Muscle of leg (tissue), 11 donors: ENCODE data around the gene CCDC148. TPM values are rescaled to one million over a fixed set of nuclear protein-coding genes. Genes with fewer than 3 reads are reported as not detected.
"Not testable (repeated sequence)": the region's sequence is repeated elsewhere in the genome, so short reads cannot be mapped to it uniquely, and the experiment has no call there.

Experiments
- DNase-seq: peaks from one replicate; pipeline ENCODE4 v3.0.0; 2013
- H3K27ac ChIP-seq: one replicate; pipeline ENCODE4 v1.5.1; 2013; ENCODE audit warnings: mild to moderate bottlenecking, low read length, control low read depth
- H3K27me3 ChIP-seq: one replicate; pipeline ENCODE4 v1.6.1; 2013; ENCODE audit warnings: low read length; ENCODE audit not compliant: control insufficient read depth, insufficient read depth
- H3K36me3 ChIP-seq: one replicate; pipeline ENCODE4 v1.6.1; 2013; ENCODE audit warnings: low read length; ENCODE audit not compliant: control insufficient read depth, insufficient read depth
- H3K4me1 ChIP-seq: one replicate; pipeline ENCODE4 v1.6.1; 2013; ENCODE audit warnings: low read length; ENCODE audit not compliant: control insufficient read depth, insufficient read depth
- H3K4me3 ChIP-seq: one replicate; pipeline ENCODE4 v1.5.1; 2013; ENCODE audit warnings: low read length, control low read depth
- H3K9me3 ChIP-seq: replicated peaks from 2 replicates; pipeline ENCODE4 v1.6.1; 2013; ENCODE audit warnings: low read depth, low read length; ENCODE audit not compliant: control insufficient read depth
- WGBS: methylation state at CpG from one replicate; pipeline ENCODE4 v1.1.5; 2013; ENCODE audit warnings: missing lambda C conversion rate; ENCODE audit not compliant: insufficient coverage; 5-methylcytosine and 5-hydroxymethylcytosine counted together
- polyA plus RNA-seq, 8 donors: library from polyadenylated mRNA; unstranded; fragments of 120-200 nt; gene quantifications; one replicate each; pipeline versions ENCODE4 v1.2.1 to v1.2.3, GENCODE V29; 2013; ENCODE audit warnings: inconsistent platforms in 1 of 8, low replicate concordance in 1 of 8; ENCODE audit not compliant: insufficient read length in 8 of 8, insufficient read depth in 1 of 8
- total RNA-seq: library from RNA; stranded (reverse); fragments of 120-200 nt; gene quantifications from one replicate; pipeline ENCODE4 v1.2.4, GENCODE V29; 2013

CCDC148 gene
- total and polyA plus RNA-seq, 9 donors, result 0.24 to 1.2 (median 0.36) TPM

DNA sequence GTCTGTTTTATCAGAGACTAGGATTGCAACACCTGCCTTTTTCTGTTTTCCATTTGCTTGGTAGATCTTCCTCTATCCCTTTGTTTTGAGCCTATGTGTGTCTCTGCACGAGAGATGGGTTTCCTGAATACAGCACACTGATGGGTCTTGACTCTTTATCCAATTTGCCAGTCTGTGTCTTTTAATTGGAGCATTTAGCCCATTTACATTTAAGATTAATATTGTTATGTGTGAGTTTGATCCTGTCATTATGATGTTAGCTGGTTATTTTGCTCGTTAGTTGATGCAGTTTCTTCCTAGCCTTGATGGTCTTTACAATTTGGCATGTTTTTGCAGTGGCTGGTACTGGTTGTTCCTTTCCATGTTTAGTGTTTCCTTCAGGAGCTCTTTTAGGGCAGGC, 124.8 kb downstream of the CCDC148 start:
- DNase-seq, H3K36me3 ChIP-seq: not testable (repeated sequence)
- no CpG with 5 or more reads among the region's 2 CpGs for WGBS

DNA sequence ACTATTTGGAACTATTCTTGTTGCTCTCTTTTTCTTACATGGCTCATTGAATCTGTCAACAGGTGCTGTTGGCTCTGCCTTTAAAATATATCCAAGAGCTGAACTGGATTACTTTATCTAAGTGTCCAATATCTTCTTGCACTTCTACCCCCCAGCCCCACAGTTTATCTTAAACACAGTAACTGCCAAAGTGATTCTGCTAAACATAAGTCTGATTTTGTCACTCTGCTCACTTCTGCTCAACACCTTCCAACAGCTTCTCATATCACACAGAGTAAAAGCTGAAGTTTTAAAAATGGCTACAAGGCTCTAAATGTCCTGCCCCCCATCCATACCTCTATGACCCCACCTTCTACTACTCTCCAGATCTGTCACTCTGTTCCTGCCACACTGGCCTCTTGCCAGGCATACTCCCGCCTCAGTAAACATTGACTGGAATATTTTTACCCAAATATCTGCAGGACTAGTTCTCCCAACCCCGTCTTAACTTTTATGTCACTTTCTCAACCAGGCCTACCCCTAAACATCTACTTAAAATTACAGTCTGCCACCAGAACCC, 130.7 kb downstream of the CCDC148 start:
- Histone ChIP-seq H3K36me3 (no peaks in the 10 kb centered on the region), H3K4me1 (no peaks in the 10 kb centered on the region), H3K4me3 (no peak overlapping the region), H3K9me3 (peaks cover 2% of the 10 kb centered on the region), H3K27ac (no peak overlapping the region), H3K27me3 (no peaks in the 10 kb centered on the region)
- 90% methylated on average over 2 of the region's 2 CpGs for WGBS
- DNase-seq, result no peak

More for the DNA sequence above, 124.8 kb downstream of the CCDC148 start:
- H3K4me1 ChIP-seq, H3K9me3 ChIP-seq, H3K27me3 ChIP-seq, H3K27ac ChIP-seq, H3K4me3 ChIP-seq: not testable (repeated sequence)

DNA sequence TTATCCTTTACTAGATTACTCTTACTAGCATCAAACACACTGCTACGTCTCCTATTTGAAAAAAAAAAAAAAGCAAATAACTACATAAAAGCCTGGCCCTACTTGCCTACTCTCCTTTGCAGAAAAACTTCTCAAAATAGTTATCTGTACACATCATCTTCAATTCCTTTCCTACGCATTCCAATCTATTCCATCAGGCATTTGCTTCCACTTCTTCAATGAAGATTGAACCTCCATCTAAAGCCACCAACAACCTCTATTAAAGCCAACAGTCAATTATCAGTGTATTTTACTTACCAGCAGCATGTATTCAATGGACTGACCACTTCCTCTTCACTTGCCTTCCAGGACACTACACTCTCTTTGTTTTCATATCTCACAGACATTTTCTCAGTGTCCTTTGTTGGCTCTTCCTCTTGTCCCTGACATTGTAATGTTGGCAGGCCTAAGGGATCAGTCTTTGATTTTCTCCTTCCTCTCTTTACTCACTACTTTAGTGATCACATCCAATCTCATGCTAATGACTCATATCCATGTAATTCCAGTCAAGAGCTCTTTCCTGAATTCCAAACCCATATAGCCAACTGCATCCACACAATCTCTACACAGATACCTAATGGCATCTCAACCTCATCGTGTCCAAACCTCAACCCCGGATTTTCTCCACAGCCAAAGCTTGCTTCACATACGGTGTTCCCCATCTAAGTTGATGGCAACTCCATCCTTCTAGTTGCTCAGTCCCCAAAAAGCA, 131.3 kb downstream of the CCDC148 start:
- 94% methylated on average over 4 of the region's 5 CpGs for WGBS
- no peaks in the 10 kb centered on the region for H3K36me3 ChIP-seq
- no peaks in the 10 kb centered on the region for H3K27me3 ChIP-seq
- no peaks in the 10 kb centered on the region for H3K4me1 ChIP-seq
- H3K27ac ChIP-seq, result no peak overlapping the region
- H3K4me3 ChIP-seq, result no peak overlapping the region
- peaks cover 2% of the 10 kb centered on the region for H3K9me3 ChIP-seq
- no peak for DNase-seq

DNA sequence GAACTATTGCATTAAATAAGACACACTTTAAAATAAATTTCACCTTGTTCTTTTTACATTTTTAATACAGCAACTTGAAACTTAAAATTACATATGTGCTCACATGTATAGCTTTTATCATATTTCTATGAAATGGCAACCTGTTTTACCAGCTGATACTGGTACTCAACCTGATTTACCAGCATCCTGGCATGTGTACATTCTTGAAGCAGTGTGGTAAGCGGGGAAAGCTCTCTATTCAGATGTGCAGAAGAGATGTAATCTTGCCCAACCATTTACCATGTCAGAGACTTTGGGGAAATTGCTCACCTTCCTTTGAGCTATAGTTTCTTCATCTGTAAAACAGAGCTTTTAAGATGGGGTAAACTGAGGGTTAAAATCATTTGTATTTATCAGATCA, 133.2 kb downstream of the CCDC148 start:
- H3K27me3 ChIP-seq, result no peaks in the 10 kb centered on the region
- H3K4me3 ChIP-seq, result no peak overlapping the region
- H3K4me1 ChIP-seq, result no peaks in the 10 kb centered on the region
- no peaks in the 10 kb centered on the region for H3K36me3 ChIP-seq
- WGBS, result no CpG with 5 or more reads among the region's 1 CpG
- peaks cover 2% of the 10 kb centered on the region for H3K9me3 ChIP-seq
- H3K27ac ChIP-seq, result no peak overlapping the region
- no peak for DNase-seq

DNA sequence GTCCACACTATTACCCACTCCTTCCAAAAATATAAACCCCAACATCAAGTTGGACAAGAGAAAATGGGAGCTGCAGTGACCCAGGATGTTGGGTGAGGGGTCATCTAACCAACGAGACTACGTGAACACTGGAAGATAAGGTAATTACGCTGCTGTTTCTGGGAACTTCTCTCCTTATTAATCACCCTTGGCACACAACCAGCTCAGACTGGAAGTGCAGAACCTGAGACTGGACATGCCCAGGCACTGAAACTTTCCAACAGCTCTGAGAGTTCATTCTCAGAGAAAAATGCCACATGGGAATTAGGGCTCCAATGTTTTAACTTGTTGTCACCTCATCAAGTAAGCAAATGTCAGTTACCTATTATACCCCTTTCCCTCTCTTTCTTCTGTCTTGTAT, 135.3 kb downstream of the CCDC148 start:
- WGBS, result no CpG with 5 or more reads among the region's 3 CpGs
- no peaks in the 10 kb centered on the region for H3K27me3 ChIP-seq

DNA sequence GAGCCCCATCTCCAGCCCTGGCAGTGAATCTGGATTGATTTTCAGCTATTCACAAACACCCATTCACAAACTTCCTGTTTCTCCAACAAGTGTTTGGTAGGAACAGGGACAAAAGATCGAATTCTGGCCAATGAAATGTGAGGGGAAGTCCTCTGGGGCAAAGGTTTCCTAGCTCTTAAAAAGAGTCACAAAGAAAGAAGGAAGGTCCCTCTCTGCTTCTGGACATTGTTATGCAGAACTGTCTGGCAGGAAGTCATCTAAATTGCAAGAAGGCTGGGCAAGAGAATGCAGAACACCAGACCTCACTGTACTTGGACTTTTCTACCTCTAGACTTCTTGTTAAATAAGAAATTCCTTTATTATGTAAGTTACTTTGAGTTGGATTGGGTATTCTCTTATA, 137.3 kb downstream of the CCDC148 start:
- 40% methylated on average over 1 of the region's 1 CpG for WGBS
- Histone ChIP-seq H3K27me3 (no peaks in the 10 kb centered on the region), H3K4me1 (no peaks in the 10 kb centered on the region), H3K9me3 (no peaks in the 10 kb centered on the region), H3K27ac (no peak overlapping the region), H3K4me3 (no peak overlapping the region), H3K36me3 (no peaks in the 10 kb centered on the region)
- no peak for DNase-seq

More for the DNA sequence above, 135.3 kb downstream of the CCDC148 start:
- Histone ChIP-seq H3K4me3 (no peak overlapping the region), H3K9me3 (no peaks in the 10 kb centered on the region), H3K4me1 (no peaks in the 10 kb centered on the region), H3K36me3 (no peaks in the 10 kb centered on the region), H3K27ac (no peak overlapping the region)
- DNase-seq, result no peak

DNA sequence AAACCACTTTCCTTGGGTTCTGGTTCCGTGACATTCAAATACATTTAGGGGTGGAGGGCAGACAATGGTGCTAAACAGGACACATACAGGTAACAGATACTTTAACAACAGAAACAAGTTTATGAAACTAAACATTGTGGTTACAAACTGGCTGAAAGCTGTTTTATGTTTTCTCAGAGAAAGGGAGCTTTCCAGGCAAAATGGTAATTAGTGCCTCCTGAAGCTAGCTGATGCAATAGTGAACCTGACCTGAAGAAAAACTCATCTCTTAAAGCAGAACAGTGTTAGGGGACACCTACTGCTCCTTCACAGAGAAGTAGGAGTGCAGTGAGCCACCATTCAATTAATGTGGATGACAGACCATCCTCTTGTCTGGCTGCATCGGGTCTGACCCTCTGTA, 138.9 kb downstream of the CCDC148 start:
- no peaks in the 10 kb centered on the region for H3K36me3 ChIP-seq
- H3K4me3 ChIP-seq, result no peak overlapping the region
- WGBS, result 100% methylated on average over 1 of the region's 2 CpGs
- no peaks in the 10 kb centered on the region for H3K9me3 ChIP-seq
- no peaks in the 10 kb centered on the region for H3K27me3 ChIP-seq
- no peak overlapping the region for H3K27ac ChIP-seq
- no peak for DNase-seq
- H3K4me1 ChIP-seq, result no peaks in the 10 kb centered on the region

DNA sequence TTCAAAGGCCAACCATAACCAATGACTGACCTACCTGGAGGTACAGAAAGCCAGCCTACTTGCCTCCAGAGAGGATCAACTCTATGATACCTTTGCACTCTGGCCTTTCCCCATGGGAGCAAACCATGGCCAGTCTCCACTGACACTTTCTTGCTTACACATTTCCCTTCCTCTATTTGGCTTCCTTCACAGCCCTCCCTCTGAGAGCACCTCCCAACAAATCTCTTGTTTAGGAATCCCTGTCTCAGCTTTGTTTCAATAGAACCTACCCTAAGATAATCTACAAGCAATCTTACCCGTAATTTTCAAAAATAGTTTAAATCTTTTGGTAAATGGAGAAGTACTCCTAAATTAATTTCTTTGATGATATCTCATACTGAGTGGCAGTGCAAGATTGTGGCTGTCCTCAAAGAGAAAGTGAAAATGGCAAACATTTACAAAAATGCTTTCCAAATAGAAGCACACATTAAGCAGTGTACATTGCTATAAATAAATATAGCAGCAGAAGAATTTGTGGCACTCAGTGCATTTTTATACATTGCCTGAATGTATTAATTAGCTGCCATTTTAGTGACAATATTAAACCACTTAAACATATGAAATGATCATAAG, 140.6 kb downstream of the CCDC148 start:
- no peaks in the 10 kb centered on the region for H3K27me3 ChIP-seq
- H3K36me3 ChIP-seq, result no peaks in the 10 kb centered on the region
- no peak for DNase-seq
- no peaks in the 10 kb centered on the region for H3K4me1 ChIP-seq
- H3K4me3 ChIP-seq, result no peak overlapping the region
- no CpG with 5 or more reads among the region's 1 CpG for WGBS
- H3K27ac ChIP-seq, result no peak overlapping the region
- H3K9me3 ChIP-seq, result no peaks in the 10 kb centered on the region

DNA sequence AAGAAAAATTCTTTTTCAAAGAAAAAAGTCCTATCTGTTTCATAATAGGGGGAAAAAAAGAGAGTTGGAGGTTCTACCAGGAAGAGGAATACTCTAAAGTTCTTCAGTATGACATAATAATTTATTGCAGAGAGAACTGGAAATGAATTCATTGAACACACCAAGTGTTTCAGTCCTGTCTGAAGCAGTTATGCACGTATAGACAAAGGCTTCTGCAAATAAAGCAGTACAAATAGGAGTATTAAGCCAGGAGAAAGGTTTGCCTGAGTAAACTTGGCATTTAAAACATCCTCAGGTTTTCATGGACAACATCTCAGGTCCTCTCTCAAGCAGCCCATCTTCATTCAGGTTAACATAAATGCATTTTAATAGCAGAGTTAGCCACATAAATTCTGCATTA, 141.6 kb downstream of the CCDC148 start:
- no peaks in the 10 kb centered on the region for H3K9me3 ChIP-seq
- DNase-seq, result no peak
- no peaks in the 10 kb centered on the region for H3K36me3 ChIP-seq
- H3K4me3 ChIP-seq, result no peak overlapping the region
- no CpG with 5 or more reads among the region's 1 CpG for whole genome bisulfite sequencing
- no peak overlapping the region for H3K27ac ChIP-seq
- H3K4me1 ChIP-seq, result no peaks in the 10 kb centered on the region
- H3K27me3 ChIP-seq, result no peaks in the 10 kb centered on the region

DNA sequence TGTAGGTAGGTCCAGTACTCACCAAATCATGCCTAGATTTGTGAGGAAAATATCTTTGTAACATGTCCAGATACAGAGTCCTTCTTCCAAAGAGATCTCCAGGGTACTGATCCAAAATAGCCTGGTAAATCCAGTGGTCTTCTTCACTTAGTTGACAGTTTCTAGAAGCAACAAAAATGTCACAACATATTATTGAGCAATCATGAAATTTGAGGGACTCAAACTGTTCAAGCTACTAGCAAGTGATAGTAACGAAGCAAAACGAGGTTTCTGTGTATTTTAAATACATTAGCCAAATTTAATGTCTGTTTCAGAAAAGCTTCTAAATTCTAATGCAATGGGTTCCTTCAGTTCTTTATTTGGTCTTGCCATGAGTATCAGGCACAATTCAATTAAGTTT, 142.8 kb downstream of the CCDC148 start:
- no peak for DNase-seq
- H3K4me3 ChIP-seq, result no peak overlapping the region
- no peaks in the 10 kb centered on the region for H3K27me3 ChIP-seq
- no peaks in the 10 kb centered on the region for H3K36me3 ChIP-seq
- no peaks in the 10 kb centered on the region for H3K4me1 ChIP-seq
- no CpG with 5 or more reads among the region's 2 CpGs for WGBS
- no peak overlapping the region for H3K27ac ChIP-seq
- H3K9me3 ChIP-seq, result no peaks in the 10 kb centered on the region
